H9 (cell line): ENCODE data around the gene LCMT1. TPM values are rescaled to one million over a fixed set of nuclear protein-coding genes. Genes with fewer than 3 reads are reported as not detected.

Experiments
- DNase-seq: peaks from one replicate; pipeline ENCODE4 v3.0.0-alpha.2; 2017
- H2AFZ ChIP-seq: one replicate; pipeline ENCODE4 v1.6.1; 2013; ENCODE audit warnings: mild to moderate bottlenecking, low read length, control low read depth, moderate library complexity
- H2AK5ac ChIP-seq: 2 replicates; pipeline ENCODE4 v1.6.1; 2013; ENCODE audit warnings: low read length, control low read depth, mixed read lengths; ENCODE audit not compliant: insufficient read length
- H2BK120ac ChIP-seq: one replicate; pipeline ENCODE4 v1.6.1; 2013; ENCODE audit warnings: low read depth, mild to moderate bottlenecking, low read length, control low read depth, inconsistent platforms; ENCODE audit not compliant: poor library complexity, severe bottlenecking
- H2BK12ac ChIP-seq: 2 replicates; pipeline ENCODE4 v1.6.1; 2013; ENCODE audit warnings: low read length, control low read depth, mixed read lengths, low read depth; ENCODE audit not compliant: insufficient read length
- H2BK15ac ChIP-seq: 2 replicates; pipeline ENCODE4 v1.6.1; 2013; ENCODE audit warnings: low read depth, low read length, control low read depth
- H2BK20ac ChIP-seq: one replicate; pipeline ENCODE4 v1.6.1; 2013; ENCODE audit warnings: low read depth, mild to moderate bottlenecking, low read length, control low read depth, inconsistent platforms; ENCODE audit not compliant: poor library complexity, severe bottlenecking
- H2BK5ac ChIP-seq: 2 replicates; pipeline ENCODE4 v1.6.1; 2013; ENCODE audit warnings: low read length, control low read depth, mixed read lengths; ENCODE audit not compliant: insufficient read length
- H3K14ac ChIP-seq: 2 replicates; pipeline ENCODE4 v1.6.1; 2013; ENCODE audit warnings: low read length, control low read depth; ENCODE audit not compliant: insufficient read depth
- H3K18ac ChIP-seq: 2 replicates; pipeline ENCODE4 v1.6.1; 2013; ENCODE audit warnings: low read depth, mild to moderate bottlenecking, mixed read lengths, low read length, control low read depth; ENCODE audit not compliant: insufficient read length
- H3K23ac ChIP-seq: 2 replicates; pipeline ENCODE4 v1.6.1; 2013; ENCODE audit warnings: low read length, control low read depth, mixed read lengths, low read depth; ENCODE audit not compliant: insufficient read length
- H3K23me2 ChIP-seq: 2 replicates; pipeline ENCODE4 v1.6.1; 2013; ENCODE audit warnings: low read depth, mild to moderate bottlenecking, mixed read lengths, low read length, control low read depth; ENCODE audit not compliant: insufficient read length, poor library complexity, severe bottlenecking
- H3K27ac ChIP-seq: 2 replicates; pipeline ENCODE4 v1.5.1; 2013; ENCODE audit warnings: low read length, control low read depth, mixed read lengths, low read depth; ENCODE audit not compliant: insufficient read length
- H3K27me3 ChIP-seq: 2 replicates; pipeline ENCODE4 v1.6.1; 2013; ENCODE audit warnings: low read length, control low read depth, inconsistent platforms; ENCODE audit not compliant: insufficient read depth
- H3K4ac ChIP-seq: 2 replicates; pipeline ENCODE4 v1.6.1; 2013; ENCODE audit warnings: low read depth, mild to moderate bottlenecking, control low read depth, inconsistent platforms, low read length, moderate library complexity
- H3K4me1 ChIP-seq: 2 replicates; pipeline ENCODE4 v1.6.1; 2013; ENCODE audit warnings: low read length, control low read depth, inconsistent platforms; ENCODE audit not compliant: insufficient read depth
- H3K4me2 ChIP-seq: 2 replicates; pipeline ENCODE4 v1.6.1; 2013; ENCODE audit warnings: low read length, control low read depth, mixed read lengths; ENCODE audit not compliant: insufficient read length, insufficient read depth
- H3K56ac ChIP-seq: 2 replicates; pipeline ENCODE4 v1.6.1; 2013; ENCODE audit warnings: low read depth, mild to moderate bottlenecking, mixed read lengths, low read length, control low read depth; ENCODE audit not compliant: insufficient read length
- H3K79me1 ChIP-seq: 2 replicates; pipeline ENCODE4 v1.6.1; 2013; ENCODE audit warnings: low read depth, mild to moderate bottlenecking, moderate library complexity, low read length, control low read depth, inconsistent platforms; ENCODE audit not compliant: insufficient read depth, poor library complexity, severe bottlenecking
- H3K79me2 ChIP-seq: 2 replicates; pipeline ENCODE4 v1.6.1; 2013; ENCODE audit warnings: low read length, control low read depth, inconsistent platforms; ENCODE audit not compliant: insufficient read depth
- H3K9ac ChIP-seq: 2 replicates; pipeline ENCODE4 v1.6.1; 2013; ENCODE audit warnings: low read length, control low read depth, mixed read lengths; ENCODE audit not compliant: insufficient read length; ENCODE audit errors: extremely low read depth
- H3K9me3 ChIP-seq: one replicate; pipeline ENCODE4 v1.6.1; 2013; ENCODE audit warnings: low read depth, low read length, inconsistent platforms; ENCODE audit not compliant: control insufficient read depth
- H3T11ph ChIP-seq: one replicate; pipeline ENCODE4 v1.6.1; 2013; ENCODE audit warnings: mild to moderate bottlenecking, low read length, control low read depth, inconsistent platforms
- H4K20me1 ChIP-seq: one replicate; pipeline ENCODE4 v1.6.1; 2013; ENCODE audit not compliant: control insufficient read depth, insufficient read length, insufficient read depth
- H4K5ac ChIP-seq: 2 replicates; pipeline ENCODE4 v1.6.1; 2013; ENCODE audit warnings: low read depth, mild to moderate bottlenecking, mixed read lengths, low read length, control low read depth; ENCODE audit not compliant: insufficient read length
- H4K8ac ChIP-seq: replicated peaks from 2 replicates; pipeline ENCODE4 v1.6.1; 2013; ENCODE audit warnings: low read length, control low read depth, mixed read lengths, low read depth; ENCODE audit not compliant: insufficient read length
- H4K91ac ChIP-seq: 2 replicates; pipeline ENCODE4 v1.6.1; 2013; ENCODE audit warnings: low read depth, mild to moderate bottlenecking, moderate library complexity, mixed read lengths, low read length, control low read depth; ENCODE audit not compliant: insufficient read length
- H3K27ac Mint-ChIP-seq, 3 experiments: 2 replicates in 2 of 3; 3 replicates in 1 of 3; pipeline ENCODE4 v1.8.0; 2020 to 2021; ENCODE audit warnings: mixed read lengths in 3 of 3, mild to moderate bottlenecking in 1 of 3, moderate library complexity in 1 of 3
- H3K27me3 Mint-ChIP-seq: 2 replicates; pipeline ENCODE4 v1.8.0; 2021; ENCODE audit warnings: low read depth, mild to moderate bottlenecking, moderate library complexity, mixed read lengths
- H3K36me3 Mint-ChIP-seq, 3 experiments: 2 replicates in 2 of 3; 3 replicates in 1 of 3; pipeline ENCODE4 v1.8.0; 2020 to 2021; ENCODE audit warnings: low read depth in 3 of 3, mixed read lengths in 3 of 3; ENCODE audit not compliant: insufficient read depth in 1 of 3
- H3K4me1 Mint-ChIP-seq, 2 experiments: 2 replicates each; pipeline ENCODE4 v1.8.0; 2020; ENCODE audit warnings: mixed read lengths in 2 of 2
- H3K4me3 Mint-ChIP-seq, 2 experiments: 2 replicates in 1 of 2; 3 replicates in 1 of 2; pipeline ENCODE4 v1.8.0; 2020 to 2021; ENCODE audit warnings: mild to moderate bottlenecking in 2 of 2, mixed read lengths in 2 of 2, moderate library complexity in 1 of 2
- H3K9me3 Mint-ChIP-seq, 2 experiments: 2 replicates in 1 of 2; 3 replicates in 1 of 2; pipeline ENCODE4 v1.8.0; 2020; ENCODE audit warnings: mild to moderate bottlenecking in 2 of 2, mixed read lengths in 2 of 2, moderate library complexity in 1 of 2
- whole genome bisulfite sequencing: extraction: QIAGEN DNeasy Blood & Tissue Kit; methylation state at CpG from one replicate; pipeline ENCODE4 v1.1.7; 2013; ENCODE audit warnings: missing lambda C conversion rate, low lambda C conversion rate, mixed read lengths; ENCODE audit not compliant: insufficient read length; ENCODE audit errors: extremely low coverage; 5-methylcytosine and 5-hydroxymethylcytosine counted together
- total RNA-seq: library from RNA; stranded (reverse); gene quantifications from 2 replicates; pipeline ENCODE4 v1.2.1, GENCODE V29; 2021
- TF ChIP-seq, protein P1 (sequence below): fragments of 200-600 bp; sonication (generic); conservative IDR thresholded peaks from 3 replicates; pipeline ENCODE4 v1.8.0; 2021; ENCODE audit warnings: antibody characterized with exemption, mild to moderate bottlenecking

LCMT1 gene
- total RNA-seq, 1 experiment from 2014 or later, result 81.2 TPM

DNA sequence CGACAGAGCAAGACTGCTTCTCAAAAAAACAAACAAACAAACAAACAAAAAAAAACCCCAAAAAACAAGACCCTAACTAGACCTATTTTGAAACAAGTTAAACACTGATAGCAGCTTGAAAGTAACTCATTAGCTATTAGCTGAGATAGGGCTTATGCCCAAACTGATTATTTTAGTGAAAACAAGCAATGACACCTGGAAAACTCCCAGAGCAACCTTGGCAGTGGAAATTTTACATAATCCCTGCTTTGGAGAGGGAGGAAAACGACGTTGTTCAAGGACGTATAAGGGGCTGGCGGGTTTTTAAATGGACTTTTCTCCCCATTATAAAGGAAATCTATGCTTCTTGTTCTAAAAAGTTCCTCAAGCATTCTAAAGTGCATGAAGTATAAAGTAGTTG is 59.8 kb downstream of the LCMT1 start:
- Histone ChIP-seq H2BK120ac (no peak overlapping the region), H2AFZ (no peak overlapping the region), H2AK5ac (no peak overlapping the region), H3K4ac (no peak overlapping the region), H2BK5ac (no peak overlapping the region), H3K56ac (no peak overlapping the region), H2BK20ac (no peak overlapping the region), H3K9ac (no peak overlapping the region), H3K14ac (no peak overlapping the region), H2BK15ac (no peak overlapping the region), H3K4me1 (no peaks in the 10 kb centered on the region), H3K9me3 (no peaks in the 10 kb centered on the region), H4K5ac (no peak overlapping the region), H4K8ac (no peak overlapping the region), H3K27ac (no peak overlapping the region), H3K23ac (no peak overlapping the region), H3K79me1 (no peaks in the 10 kb centered on the region), H3K23me2 (no peaks in the 10 kb centered on the region), H2BK12ac (no peak overlapping the region), H3K18ac (no peak overlapping the region), H3K79me2 (no peaks in the 10 kb centered on the region), H3K27me3 (no peaks in the 10 kb centered on the region), H3K4me2 (no peak overlapping the region), H4K20me1 (no peaks in the 10 kb centered on the region), H3T11ph (no peak overlapping the region), H4K91ac (no peak overlapping the region)
- peaks cover 25 to 67% (median 56%) of the 10 kb centered on the region in 3 experiments; a peak in 6 of 7 replicates for H3K36me3 Mint-ChIP-seq
- no peaks in the 10 kb centered on the region for H3K27me3 Mint-ChIP-seq
- no peaks in the 10 kb centered on the region for H3K9me3 Mint-ChIP-seq
- no peak overlapping the region for H3K27ac Mint-ChIP-seq
- WGBS, result no CpG with 5 or more reads among the region's 5 CpGs
- no peaks in the 10 kb centered on the region for H3K4me1 Mint-ChIP-seq
- DNase-seq, result no peak
- TF ChIP-seq, protein P1, sequence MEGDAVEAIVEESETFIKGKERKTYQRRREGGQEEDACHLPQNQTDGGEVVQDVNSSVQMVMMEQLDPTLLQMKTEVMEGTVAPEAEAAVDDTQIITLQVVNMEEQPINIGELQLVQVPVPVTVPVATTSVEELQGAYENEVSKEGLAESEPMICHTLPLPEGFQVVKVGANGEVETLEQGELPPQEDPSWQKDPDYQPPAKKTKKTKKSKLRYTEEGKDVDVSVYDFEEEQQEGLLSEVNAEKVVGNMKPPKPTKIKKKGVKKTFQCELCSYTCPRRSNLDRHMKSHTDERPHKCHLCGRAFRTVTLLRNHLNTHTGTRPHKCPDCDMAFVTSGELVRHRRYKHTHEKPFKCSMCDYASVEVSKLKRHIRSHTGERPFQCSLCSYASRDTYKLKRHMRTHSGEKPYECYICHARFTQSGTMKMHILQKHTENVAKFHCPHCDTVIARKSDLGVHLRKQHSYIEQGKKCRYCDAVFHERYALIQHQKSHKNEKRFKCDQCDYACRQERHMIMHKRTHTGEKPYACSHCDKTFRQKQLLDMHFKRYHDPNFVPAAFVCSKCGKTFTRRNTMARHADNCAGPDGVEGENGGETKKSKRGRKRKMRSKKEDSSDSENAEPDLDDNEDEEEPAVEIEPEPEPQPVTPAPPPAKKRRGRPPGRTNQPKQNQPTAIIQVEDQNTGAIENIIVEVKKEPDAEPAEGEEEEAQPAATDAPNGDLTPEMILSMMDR, result no peak
- H3K4me3 Mint-ChIP-seq, result no peak overlapping the region
